ENCODE measurements around the gene PPP3CA.

DNA sequence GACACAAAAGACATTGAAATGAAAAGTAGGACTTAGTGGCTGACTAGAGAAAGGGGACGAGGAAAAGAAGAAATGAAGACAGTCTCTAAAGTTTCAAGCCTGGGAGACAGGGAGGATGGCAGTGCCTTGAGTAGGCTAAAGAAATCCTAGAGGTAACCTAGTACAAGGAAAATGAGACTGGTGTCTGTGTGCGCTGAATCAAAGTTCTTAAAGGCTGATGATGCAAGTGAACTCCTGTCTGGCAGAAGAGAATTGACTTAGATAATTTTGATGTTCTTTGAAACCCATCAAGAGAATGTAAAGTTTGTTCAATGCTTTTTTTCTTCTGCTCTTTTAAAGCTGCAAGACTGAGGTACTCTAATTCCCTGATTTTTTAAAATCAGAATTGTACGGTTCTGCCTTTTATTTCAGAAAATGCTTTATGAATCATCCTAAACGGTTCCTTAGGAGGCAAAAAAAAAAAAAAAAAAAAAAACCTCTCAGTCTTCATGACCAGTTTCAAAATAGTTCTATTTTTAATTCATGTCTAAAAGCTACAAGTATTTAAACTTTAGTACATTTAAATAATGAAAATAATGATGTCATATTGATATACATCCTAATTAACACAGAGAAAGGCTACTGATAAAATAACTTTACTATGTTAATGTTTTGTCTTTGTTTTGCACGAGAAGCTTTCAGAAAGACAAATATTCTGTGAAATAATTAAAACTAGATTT lies 189.8 kb downstream of the PPP3CA start:
- TF ChIP-seq EZH2phosphoT487 (IDR thresholded peaks at IDR 0.05; ENCODE audit: borderline replicate concordance, low read length) (no peak), EZH2 (IDR thresholded peaks at IDR 0.05; ENCODE audit: low read length, unreplicated experiment) (no peak)
- TF ChIP-seq, protein P1, sequence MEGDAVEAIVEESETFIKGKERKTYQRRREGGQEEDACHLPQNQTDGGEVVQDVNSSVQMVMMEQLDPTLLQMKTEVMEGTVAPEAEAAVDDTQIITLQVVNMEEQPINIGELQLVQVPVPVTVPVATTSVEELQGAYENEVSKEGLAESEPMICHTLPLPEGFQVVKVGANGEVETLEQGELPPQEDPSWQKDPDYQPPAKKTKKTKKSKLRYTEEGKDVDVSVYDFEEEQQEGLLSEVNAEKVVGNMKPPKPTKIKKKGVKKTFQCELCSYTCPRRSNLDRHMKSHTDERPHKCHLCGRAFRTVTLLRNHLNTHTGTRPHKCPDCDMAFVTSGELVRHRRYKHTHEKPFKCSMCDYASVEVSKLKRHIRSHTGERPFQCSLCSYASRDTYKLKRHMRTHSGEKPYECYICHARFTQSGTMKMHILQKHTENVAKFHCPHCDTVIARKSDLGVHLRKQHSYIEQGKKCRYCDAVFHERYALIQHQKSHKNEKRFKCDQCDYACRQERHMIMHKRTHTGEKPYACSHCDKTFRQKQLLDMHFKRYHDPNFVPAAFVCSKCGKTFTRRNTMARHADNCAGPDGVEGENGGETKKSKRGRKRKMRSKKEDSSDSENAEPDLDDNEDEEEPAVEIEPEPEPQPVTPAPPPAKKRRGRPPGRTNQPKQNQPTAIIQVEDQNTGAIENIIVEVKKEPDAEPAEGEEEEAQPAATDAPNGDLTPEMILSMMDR (conservative IDR thresholded peaks at IDR 0.05; ENCODE audit: low read depth, low read length), result no peak
